RWPE1 (cell line): ENCODE measurements around the gene CNKSR1.

Experiments
- CTCF ChIA-PET: fragments of 350-600 bp; sonication (Branson Sonifier 250); formaldehyde crosslinking; extraction: SDS; loops from one replicate; lab custom pipeline; 2021; lab: Yijun Ruan, JAX
- POLR2A ChIA-PET: fragments of 400-600 bp; formaldehyde crosslinking; extraction: SDS; loops from one replicate; lab custom pipeline; 2020; ENCODE audit warnings: antibody characterized with exemption; ENCODE audit not compliant: low non-redundant PET; lab: Yijun Ruan, JAX
- DNase-seq: peaks from one replicate; pipeline ENCODE4 v3.0.0; 2012; ENCODE audit warnings: low spot score
- H3K27ac ChIP-seq: fragments of 450-650 bp; 2 replicates; pipeline ENCODE4 v1.5.1; 2017
- CTCF ChIP-seq: fragments of 450-650 bp; conservative IDR thresholded peaks from 2 replicates; pipeline ENCODE4 v1.5.1; 2017; ENCODE audit warnings: low read depth, mild to moderate bottlenecking

Gene CNKSR1

GRCh38 chr1:26154750-26155149 lies 22.5 kb upstream of the CNKSR1 start:
- no peak for TF ChIP-seq CTCF
- DNase-seq, result no peak
- CTCF ChIA-PET, result interaction anchor here (1.1 to 1.7 kb wide), 2 partner anchors 10 to 36 kb away, joined by 3 to 8 read pairs; partner anchors contain the start of gene CATSPER4
- no peak overlapping the region for H3K27ac ChIP-seq
- POLR2A ChIA-PET, result no interaction called here

GRCh38 chr1:26155370-26156284 lies 21.7 kb upstream of the CNKSR1 start:
- POLR2A ChIA-PET, result no interaction called here
- no peak overlapping the region for H3K27ac ChIP-seq

GRCh38 chr1:26156285-26157038 lies 20.8 kb upstream of the CNKSR1 start:
- POLR2A ChIA-PET, result no interaction called here
- CTCF ChIA-PET, result interaction anchor here (1.3 to 1.4 kb wide), 2 partner anchors 12 to 120 kb away, joined by 5 read pairs; no protein-coding TSS in a partner anchor
- H3K27ac ChIP-seq, result no peak overlapping the region
- no peak for DNase-seq
- no peak for TF ChIP-seq CTCF

More at GRCh38 chr1:26155370-26156284, 21.7 kb upstream of the CNKSR1 start:
- TF ChIP-seq CTCF, result no peak
- no peak for DNase-seq
- CTCF ChIA-PET, result interaction anchor here (0.5 to 1.7 kb wide), 4 partner anchors 10 to 641 kb away, joined by 4 to 8 read pairs (median 5); no protein-coding TSS in a partner anchor

- POLR2A ChIA-PET, result no interaction called here
- TF ChIP-seq CTCF, result no peak
- no peak overlapping the region for H3K27ac ChIP-seq
- no peak for DNase-seq
- CTCF ChIA-PET, result interaction anchor here (1.3 kb wide), 1 partner anchor 13 kb away, joined by 6 read pairs; no protein-coding TSS in a partner anchor
Observed at GRCh38 chr1:26158271-26158907, 18.9 kb upstream of the CNKSR1 start.

GRCh38 chr1:26158908-26159742 lies 18.2 kb upstream of the CNKSR1 start, which contains the start of gene FAM110D:
FAM110D (plus strand) TSS chr1:26159079; CDS start chr1:26161292, 2,213 bp downstream.
- DNase-seq, result no peak
- H3K27ac ChIP-seq, result peak within 1 kb of the TSS; percentile 17
- no peak for TF ChIP-seq CTCF
- POLR2A ChIA-PET, result no interaction called here
- CTCF ChIA-PET, result no interaction called here
